GM21360 (cell line): ENCODE results near the gene AMHR2.
"Not testable (repeated sequence)": the region's sequence is repeated elsewhere in the genome, so short reads cannot be mapped to it uniquely, and the experiment has no call there.

Experiments used
- ATAC-seq: cut with Tn5 transposase; IDR thresholded peaks from one replicate; pipeline ENCODE4 v1.9.1; 2021; ENCODE audit warnings: mild to moderate bottlenecking, moderate library complexity; ENCODE audit not compliant: unreplicated experiment

AMHR2 gene

GRCh38 chr12:53423597-53423996 lies at the start of gene AMHR2:
Gene AMHR2, plus strand, starts transcription at chr12:53423855. Its CDS starts 80 bp downstream, at chr12:53423935.
- ATAC-seq, result no peak

DNA sequence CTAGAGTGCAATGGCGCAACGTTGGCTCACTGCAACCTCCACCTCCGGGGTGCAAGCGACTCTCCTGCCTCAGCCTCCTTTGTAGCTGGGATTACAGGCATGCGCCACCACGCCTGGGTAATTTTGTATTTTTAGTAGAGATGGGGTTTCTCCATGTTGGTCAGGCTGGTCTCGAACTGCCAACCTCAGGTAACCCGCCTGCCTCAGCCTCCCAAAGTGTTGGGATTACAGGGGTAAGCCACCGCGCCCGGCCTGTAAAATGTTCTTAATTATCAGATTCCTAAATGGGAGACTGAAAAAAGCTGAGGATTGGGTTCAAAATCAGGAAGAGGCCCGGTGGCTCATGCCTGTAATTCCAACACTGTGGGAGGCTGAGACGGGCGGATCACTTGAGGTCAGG lies 49.4 kb upstream of the AMHR2 start:
- not testable (repeated sequence) for ATAC-seq

GRCh38 chr12:53376747-53377146 lies 46.9 kb upstream of the AMHR2 start:
- ATAC-seq, result no peak

- no peak for ATAC-seq
These were observed 45.4 kb upstream of the AMHR2 start for GRCh38 chr12:53378222-53378621.

GRCh38 chr12:53378724-53379388 lies 44.8 kb upstream of the AMHR2 start:
- ATAC-seq, result no peak

DNA sequence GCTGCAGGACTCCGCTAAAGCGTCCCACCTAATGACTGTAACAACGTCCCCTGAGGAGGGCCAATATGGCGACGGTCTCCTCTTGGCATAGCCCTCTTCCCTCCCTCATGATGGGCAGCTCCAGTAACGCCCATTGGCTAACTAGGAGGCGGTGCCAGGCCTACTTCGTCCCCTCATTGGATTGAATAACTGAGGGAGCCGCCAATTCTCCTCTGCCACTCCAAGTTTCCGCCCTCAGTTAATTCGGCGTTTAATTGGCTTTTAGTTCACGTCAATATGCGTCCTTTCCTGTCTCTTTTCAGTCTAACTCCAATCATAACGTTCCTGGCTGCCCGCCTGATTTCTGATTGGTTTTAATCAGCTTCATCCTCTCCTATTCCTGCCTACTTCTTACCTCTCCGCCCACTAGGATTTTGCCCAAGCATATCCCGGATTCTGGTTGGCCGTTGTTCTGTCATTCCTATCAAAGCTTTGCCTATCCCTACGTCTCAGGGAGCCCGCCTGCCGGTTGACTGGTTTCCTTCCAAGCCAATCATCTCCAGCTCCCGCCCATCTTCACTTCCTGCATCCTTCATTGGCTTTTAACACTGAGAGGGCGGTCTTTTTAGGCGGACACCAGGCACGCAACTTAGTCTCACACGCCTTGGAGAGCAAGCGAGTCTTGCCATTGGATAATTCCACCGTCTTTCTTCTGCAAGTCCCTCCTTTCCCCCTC lies 44.1 kb upstream of the AMHR2 start:
- peak; percentile 71 for ATAC-seq

DNA sequence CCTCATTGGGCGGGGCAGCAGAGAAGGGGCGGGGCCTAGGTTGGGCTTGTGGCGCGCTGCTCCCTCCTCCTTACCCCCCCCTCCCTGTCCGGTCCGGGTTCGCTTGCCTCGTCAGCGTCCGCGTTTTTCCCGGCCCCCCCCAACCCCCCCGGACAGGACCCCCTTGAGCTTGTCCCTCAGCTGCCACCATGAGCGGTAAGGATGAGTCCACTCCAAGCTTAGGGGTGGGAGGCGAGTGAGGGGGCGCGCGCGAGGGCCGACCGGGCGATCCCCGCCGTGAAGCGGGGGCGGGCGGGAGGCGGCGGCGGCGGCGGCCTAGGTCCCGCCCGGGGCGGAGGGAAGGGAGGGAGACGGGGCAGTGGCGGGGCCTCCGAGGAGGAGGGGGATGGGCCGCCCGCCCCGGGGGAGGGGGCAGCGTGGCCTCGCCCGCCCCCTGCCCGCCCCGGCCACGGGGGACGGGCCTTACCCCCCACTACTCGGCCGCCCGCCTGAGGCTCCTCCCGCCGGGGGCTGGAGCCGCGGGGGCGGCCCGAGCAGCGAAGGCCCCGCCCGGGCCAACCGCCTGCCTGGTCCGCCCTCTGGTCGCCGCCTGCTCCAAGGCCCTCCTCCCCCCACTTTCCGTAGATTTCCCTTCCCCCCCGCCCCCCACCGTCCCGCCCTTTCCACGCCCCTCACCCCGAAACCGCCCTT lies 43.4 kb upstream of the AMHR2 start, which contains the start of gene SP1:
Gene SP1, plus strand, starts transcription at position 73 of the 690 bp plus-strand sequence. Its CDS starts 116 bp downstream, at position 189.
- peak; percentile 38 for ATAC-seq

DNA sequence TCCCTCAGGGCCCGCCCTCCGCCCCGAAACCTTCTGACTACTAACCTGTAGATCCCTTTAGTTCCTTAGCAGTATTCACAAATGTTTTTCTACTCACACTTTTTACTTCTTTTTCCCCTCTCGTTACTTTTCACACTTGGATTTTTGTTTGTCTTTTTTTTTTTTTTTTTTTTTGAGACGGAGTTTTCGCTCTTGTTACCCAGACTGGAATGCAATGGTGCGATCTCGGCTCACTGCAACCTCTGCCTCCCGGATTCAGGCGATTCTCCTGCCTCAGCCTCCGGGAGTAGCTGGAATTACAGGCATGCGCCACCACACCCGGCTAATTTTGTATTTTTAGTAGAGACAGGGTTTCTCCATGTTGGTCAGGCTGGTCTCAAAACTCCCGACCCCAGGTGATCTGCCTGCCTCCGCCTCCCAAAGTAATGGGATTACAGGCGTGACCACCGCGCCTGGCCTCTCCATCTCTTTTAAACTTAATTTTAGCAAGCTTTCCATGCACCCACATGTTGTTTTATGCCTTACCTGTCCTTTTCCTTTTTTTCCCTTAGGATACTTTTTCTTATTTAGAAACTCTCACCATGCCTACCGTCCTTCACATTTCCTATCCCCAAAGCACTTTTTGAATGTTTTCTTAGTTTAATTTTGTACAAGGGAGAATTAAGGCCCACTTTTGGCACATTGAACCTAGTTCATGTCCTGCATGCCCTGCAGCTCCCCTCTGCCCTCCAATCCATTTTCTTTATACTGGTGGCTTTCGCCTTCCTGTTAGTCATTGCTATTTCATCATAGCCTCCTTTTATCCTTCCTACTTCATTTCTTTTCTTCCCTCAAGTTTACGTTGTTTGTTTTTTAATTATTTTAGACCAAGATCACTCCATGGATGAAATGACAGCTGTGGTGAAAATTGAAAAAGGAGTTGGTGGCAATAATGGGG lies 42.6 kb upstream of the AMHR2 start:
- ATAC-seq, result no peak

GRCh38 chr12:53381731-53382630 lies 41.7 kb upstream of the AMHR2 start:
- no peak for ATAC-seq

DNA sequence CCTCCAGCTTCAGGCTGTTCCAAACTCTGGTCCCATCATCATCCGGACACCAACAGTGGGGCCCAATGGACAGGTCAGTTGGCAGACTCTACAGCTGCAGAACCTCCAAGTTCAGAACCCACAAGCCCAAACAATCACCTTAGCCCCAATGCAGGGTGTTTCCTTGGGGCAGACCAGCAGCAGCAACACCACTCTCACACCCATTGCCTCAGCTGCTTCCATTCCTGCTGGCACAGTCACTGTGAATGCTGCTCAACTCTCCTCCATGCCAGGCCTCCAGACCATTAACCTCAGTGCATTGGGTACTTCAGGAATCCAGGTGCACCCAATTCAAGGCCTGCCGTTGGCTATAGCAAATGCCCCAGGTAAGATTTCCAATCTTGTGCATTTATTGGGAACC lies 40.4 kb upstream of the AMHR2 start:
- ATAC-seq, result no peak

- not testable (repeated sequence) for ATAC-seq
These were observed 37.3 kb upstream of the AMHR2 start for GRCh38 chr12:53386381-53386780.

DNA sequence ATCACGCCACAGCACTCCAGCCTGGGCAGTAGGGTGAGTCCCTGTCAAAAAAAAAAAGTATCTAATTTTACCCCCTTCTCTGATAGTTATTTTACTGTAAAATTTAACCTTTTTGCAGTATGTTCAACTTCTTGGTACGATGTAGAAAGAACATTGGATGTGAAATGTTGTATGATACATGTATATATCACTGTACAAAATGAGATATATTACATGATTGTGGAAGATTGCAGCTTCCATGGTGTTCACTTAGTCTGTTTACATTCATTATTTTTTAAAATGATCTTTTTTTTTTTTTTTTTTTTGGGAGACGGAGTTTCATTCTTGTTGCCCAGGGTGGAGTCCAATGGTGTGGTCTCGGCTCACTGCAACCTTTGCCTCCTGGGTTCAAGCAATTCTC lies 34.7 kb upstream of the AMHR2 start:
- ATAC-seq, result no peak

DNA sequence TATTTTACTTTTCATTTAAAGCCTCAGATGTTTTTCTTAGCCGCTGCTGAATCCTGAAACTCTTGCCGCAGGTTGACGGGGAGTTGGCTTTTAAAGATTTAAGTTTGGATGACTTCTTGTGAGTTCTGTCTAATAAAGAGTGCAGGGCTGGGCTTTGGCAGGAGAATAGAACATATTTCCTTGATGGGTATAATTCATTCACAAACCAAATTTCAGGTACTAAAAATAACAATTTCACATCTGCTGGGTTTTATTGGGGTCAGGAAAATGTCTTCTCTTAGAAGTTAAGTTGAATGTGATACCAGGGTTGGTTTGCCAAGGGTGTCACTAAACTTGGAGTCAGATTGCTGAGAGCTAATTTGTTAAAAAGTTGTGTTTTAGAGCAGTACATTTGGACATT lies 34.0 kb upstream of the AMHR2 start:
- no peak for ATAC-seq

DNA sequence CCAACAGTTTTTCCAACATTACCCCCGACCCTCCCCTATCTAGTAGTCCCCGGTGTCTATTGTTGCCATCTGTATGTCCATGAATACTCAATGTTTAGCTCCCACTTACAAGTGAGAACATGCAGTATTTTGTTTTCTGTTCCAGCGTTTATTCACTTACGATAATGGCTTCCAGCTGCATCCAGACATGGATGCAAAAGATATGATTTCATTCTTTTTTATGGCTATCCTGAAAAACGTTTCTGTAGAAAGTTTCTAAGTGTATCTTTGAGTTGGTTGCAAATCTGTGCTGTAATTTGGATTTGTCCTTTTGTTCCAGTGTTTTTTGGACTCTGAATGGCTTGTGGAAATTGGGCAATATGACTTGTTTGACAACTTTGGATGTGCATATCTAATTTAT lies 31.9 kb upstream of the AMHR2 start:
- no peak for ATAC-seq

DNA sequence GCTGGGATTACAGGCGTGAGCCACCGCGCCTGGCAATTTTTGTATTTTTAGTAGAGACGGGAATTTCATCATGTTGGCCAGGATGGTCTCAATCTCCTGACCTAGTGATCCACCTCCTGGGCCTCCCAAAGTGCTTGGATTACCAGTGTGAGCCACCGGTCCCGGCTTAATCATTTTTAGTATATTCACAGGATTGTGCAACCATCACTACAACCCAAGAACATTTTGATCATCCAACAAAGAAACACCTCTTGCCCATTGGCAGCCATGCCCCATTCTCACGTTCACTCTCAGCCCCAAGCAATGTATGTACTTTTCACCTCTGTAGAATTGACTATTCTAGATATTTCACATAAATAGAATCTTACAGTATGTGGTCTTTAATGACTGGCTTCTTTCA lies 23.8 kb upstream of the AMHR2 start:
- ATAC-seq, result no peak

DNA sequence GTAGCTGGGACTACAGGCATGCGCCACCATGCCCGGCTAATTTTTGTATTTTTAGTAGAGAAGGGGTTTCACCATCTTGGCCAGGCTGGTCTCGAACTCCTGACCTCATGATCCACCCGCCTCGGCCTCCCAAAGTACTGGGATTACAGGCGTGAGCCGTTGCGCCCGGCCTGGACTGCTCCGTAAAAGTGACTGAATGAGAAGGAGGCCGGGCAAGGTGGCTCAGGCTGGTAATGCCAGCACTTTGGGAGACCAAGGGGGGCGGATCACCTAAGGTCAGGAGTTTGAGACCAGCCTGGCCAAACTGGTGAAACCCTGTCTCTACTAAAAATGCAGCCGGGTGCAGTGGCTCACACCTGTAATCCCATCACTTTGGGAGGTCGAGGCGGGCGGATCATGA lies 21.3 kb upstream of the AMHR2 start:
- not testable (repeated sequence) for ATAC-seq

DNA sequence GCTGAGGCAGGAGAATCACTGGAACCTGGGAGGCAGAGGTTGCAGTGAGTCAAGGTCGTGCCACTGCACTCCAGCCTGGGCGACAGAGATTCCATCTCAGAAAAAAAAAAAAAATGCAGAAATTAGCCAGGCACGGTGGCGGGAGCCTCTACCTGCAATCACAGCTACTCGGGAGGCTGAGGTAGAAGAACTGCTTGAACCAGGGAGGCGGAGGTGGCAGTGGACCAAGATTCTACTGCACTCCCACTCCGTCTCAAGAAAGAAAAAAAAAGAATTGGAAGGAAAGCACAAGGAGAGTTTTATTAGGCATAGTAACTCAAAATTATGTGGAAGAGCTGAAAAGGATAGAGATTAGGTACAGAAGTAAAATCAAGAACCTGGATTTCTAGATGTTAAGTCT lies 20.8 kb upstream of the AMHR2 start:
- ATAC-seq, result no peak

DNA sequence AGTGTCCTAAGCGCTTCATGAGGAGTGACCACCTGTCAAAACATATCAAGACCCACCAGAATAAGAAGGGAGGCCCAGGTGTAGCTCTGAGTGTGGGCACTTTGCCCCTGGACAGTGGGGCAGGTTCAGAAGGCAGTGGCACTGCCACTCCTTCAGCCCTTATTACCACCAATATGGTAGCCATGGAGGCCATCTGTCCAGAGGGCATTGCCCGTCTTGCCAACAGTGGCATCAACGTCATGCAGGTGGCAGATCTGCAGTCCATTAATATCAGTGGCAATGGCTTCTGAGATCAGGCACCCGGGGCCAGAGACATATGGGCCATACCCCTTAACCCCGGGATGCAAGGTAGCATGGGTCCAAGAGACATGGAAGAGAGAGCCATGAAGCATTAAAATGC lies 12.7 kb upstream of the AMHR2 start:
- ATAC-seq, result no peak

DNA sequence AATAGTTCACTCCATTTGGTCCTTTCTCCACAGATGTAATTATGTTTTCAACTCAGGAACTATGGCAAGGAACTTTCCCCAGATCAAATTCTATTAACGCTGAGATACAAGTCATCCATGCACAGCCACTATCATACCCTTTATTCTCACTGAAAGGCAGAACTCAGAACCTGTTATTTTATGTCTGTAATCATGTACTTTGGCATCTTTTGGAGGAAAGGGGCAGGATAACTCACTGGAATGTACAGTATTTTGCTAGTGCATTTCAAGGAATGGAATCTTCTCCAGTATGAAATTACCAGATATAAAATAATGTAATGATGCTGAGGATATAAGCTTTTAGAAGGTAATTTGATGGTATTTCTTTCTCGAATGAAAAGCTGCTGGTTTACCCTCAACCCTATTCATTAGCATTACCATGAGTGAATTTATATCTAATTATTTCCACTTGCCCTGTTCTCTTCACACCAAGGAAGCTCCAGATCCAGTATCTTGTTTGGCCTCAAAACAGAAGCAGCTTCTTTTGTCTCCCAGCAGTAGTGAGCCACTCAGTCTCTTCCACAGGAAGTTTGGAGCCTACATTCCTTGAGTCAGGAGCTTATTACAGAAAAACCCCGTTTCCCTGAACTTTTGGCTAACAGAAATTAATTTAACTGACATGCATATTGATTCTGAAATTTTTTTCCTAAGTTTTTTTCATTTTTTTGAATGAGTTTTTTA lies 10.0 kb upstream of the AMHR2 start:
- no peak for ATAC-seq
